ACHN (cell line): ENCODE data around the gene ATAD1.
"Not testable (repeated sequence)": the region's sequence is repeated elsewhere in the genome, so short reads cannot be mapped to it uniquely, and the experiment has no call there.

Source experiments
- DNase-seq: peaks from one replicate; pipeline ENCODE4 v3.0.0-alpha.2; 2015
- in situ Hi-C: cut with HindIII; loops from 2 replicates; pipeline ENCODE4 v1.10.0; 2017; ENCODE audit warnings: low sequenced_read_pairs, low pct_ligation_motif_present, low pct_unique_long_range_greater_than_20kb

ATAD1 gene

DNA sequence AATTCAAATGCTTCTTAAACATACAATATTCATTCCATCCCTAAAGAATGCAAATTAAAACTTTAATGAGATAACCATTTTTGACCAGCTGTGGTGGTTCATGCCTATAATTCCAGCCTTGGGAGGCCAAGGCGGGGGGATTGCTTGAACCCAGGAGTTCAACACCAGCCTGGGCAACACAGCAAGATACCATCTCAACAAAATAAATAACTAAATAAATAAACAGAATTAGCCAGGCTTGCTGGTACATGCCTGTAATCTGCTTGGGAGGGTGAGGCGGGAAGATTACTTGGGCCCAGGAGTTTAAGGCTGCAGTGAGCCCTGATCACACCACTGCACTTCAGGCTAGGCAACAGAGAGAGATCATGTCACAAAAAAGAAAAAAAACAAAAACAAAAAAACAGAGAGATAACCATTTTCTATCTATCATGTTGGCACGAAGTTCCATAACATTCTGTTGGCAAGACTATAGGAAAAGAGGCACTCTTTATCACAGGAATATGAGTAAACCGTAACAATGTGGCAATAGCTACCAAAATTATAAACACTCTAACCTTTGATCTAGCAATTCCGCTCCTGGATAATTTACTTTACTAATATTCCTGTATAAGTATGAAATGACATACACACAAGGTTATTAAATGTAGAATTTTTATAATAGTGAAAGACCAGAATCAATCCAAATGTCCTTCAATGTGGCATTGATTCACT is 52.2 kb downstream of the ATAD1 start:
- in situ Hi-C loops, result loop anchor here (25.0 kb wide), 1 partner anchor 104 kb away; the partner anchor contains the start of gene PAPSS2

DNA sequence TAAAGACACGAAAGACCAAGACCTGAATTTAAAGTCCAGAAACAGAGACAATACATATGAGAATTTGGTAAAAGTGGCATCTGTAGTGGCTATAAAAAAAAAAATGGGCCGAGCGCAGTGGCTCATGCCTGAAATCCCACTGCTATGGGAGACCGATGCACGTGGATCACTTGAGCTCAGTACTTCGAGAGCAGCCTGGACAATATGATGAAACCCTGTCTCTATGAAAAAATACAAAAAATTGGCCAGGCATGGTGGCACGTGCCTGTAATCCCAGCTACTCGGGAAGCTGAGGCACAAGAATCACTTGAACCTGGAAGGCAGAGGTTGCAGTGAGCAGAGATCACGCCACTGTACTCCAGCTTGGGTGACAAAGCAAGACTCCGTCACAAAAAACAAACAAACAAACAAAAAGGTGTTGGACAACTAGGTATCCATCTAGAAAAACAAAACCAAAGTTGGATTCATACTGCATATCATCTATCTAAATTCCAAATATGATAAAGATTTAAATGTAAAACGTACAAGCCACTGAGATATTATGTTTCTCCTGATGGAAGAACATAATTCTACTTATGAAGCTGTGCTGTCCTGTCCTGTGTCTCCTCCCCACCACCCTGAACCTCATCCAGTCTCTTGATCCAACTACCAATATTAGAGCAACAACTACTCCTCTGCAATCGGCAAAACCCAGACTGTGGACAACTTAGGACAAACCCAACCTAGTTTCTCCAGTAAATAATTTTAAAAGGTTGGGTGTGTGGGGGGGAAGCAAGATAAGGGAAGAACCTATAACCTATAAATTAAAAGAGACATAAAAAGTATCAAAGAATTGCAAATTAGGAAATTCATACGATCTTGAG is 53.7 kb downstream of the ATAD1 start:
- in situ Hi-C loops, result loop anchor here (25.0 kb wide), 1 partner anchor 102 kb away; the partner anchor contains the start of gene PAPSS2
- DNase-seq, result no peak

More for the DNA sequence above, 52.2 kb downstream of the ATAD1 start:
- DNase-seq, result no peak

GRCh38 chr10:87763086-87763861 is 54.8 kb downstream of the ATAD1 start:
- no peak for DNase-seq
- in situ Hi-C loops, result loop anchor here (25.0 kb wide), 1 partner anchor 101 kb away; the partner anchor contains the start of gene PAPSS2

GRCh38 chr10:87761892-87762291 is 56.1 kb downstream of the ATAD1 start:
- in situ Hi-C loops, result loop anchor here (25.0 kb wide), 1 partner anchor 100 kb away; the partner anchor contains the start of gene PAPSS2
- DNase-seq, result peak; percentile 65

GRCh38 chr10:87761153-87761552 is 56.9 kb downstream of the ATAD1 start:
- DNase-seq, result no peak
- in situ Hi-C loops, result loop anchor here (25.0 kb wide), 1 partner anchor 99 kb away; the partner anchor contains the start of gene PAPSS2

DNA sequence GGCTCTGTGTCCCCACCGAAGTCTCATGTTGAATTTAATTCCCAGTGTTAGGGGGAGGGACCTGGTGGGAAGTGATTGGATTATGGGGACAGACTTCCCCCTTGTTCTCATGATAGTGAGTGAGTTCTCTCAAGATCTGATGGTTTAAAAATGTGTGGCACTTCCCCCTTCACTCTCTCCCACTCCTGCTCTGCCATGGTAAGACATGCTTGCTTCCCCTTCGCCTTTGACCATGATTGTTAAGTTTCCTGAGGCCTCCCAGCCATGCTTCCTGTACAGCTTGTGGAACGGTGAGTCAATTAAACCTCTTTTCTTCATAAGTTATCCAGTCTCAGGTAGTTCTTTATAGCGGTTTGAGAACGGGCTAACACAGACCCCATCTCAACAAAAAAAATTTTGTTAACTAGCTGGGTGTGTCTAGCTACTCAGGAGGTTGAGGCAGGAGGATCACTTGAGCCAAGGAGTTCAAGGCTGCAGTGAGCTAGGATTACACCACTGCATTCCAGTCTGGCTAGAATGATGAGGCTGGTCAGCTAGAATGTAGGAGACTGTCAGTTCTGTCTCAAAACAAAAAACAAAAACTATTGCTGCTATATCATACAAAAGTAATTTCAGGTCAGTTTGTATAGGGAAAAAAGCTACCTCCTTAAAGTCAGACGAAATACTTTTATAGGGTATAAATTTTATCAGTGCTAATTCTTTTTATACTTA is 57.7 kb downstream of the ATAD1 start:
- no peak for DNase-seq
- in situ Hi-C loops, result loop anchor here (25.0 kb wide), 1 partner anchor 98 kb away; the partner anchor contains the start of gene PAPSS2

GRCh38 chr10:87759551-87759950 is 58.5 kb downstream of the ATAD1 start:
- in situ Hi-C loops, result loop anchor here (25.0 kb wide), 1 partner anchor 97 kb away; the partner anchor contains the start of gene PAPSS2
- no peak for DNase-seq

DNA sequence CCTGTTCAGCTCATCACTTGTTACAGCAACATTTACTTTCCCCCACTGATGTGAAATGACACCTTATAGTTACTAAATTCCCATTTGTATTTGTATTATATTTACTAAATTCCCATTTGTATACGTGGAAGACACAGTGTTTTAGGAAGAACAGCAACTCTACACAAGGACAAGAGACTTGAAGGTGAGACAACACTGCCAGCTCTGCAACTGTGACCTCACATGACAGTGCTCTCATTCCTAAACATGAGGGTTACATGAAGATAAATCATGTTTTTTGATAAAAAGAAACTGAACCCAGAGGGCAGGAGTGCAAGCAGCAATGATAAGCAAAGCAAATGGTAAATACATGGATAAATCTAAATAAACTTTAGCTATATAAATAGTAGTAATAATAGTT is 60.3 kb downstream of the ATAD1 start:
- in situ Hi-C loops, result loop anchor here (25.0 kb wide), 1 partner anchor 95 kb away; the partner anchor contains the start of gene PAPSS2
- DNase-seq, result no peak

DNA sequence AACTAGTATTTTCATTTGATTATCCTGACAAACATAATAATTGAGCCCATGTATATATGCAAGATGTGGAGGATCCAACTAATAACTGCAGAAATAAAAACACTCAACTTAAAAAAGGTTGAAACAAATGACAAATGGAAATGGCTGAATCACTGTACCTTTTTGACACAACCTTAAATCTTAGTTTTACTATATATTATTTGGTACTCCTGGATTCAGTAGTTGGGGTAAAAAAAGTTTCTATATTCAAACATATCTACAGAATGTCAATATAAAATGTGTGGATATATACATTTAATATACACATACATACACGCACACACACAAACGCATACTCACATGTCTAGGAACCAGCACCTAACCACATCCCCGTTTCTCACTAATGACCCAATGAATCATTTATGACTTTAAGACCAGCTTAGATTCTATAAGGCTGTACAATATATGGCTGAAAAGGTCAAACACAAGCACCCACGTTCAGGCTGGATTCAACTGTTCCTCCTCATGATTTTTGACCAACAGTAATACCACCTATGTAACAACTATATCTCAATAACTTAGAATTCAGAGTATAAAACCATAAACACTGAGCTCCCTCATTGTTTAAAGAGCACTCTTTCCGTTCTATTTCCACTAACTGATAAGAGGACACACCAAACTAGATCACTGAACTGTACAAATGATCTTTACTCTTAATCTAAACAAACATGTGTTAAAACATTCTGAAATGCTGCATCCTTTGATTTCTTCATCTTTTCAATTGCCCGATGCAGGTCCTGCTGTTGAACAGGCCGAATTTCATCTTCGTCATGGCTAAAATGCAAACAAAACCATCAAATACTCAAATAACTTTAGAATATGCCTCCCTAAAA is 63.8 kb downstream of the ATAD1 start:
- no peak for DNase-seq
- in situ Hi-C loops, result loop anchor here (25.0 kb wide), 1 partner anchor 92 kb away; the partner anchor contains the start of gene PAPSS2

- DNase-seq, result no peak
- in situ Hi-C loops, result loop anchor here (25.0 kb wide), 1 partner anchor 90 kb away; the partner anchor contains the start of gene PAPSS2
Observed at GRCh38 chr10:87752566-87752965, 65.5 kb downstream of the ATAD1 start.

GRCh38 chr10:87751274-87751673 is 66.8 kb downstream of the ATAD1 start:
- in situ Hi-C loops, result loop anchor here (25.0 kb wide), 1 partner anchor 89 kb away; the partner anchor contains the start of gene PAPSS2
- DNase-seq, result no peak

GRCh38 chr10:87750817-87751216 is 67.2 kb downstream of the ATAD1 start:
- no peak for DNase-seq
- in situ Hi-C loops, result loop anchor here (25.0 kb wide), 1 partner anchor 89 kb away; the partner anchor contains the start of gene PAPSS2

- in situ Hi-C loops, result loop anchor here (25.0 kb wide), 1 partner anchor 88 kb away; the partner anchor contains the start of gene PAPSS2
- DNase-seq, result no peak
Observed at GRCh38 chr10:87750001-87750671, 67.9 kb downstream of the ATAD1 start.

GRCh38 chr10:87748244-87748643 is 69.8 kb downstream of the ATAD1 start:
- in situ Hi-C loops, DNase-seq: not testable (repeated sequence)

DNA sequence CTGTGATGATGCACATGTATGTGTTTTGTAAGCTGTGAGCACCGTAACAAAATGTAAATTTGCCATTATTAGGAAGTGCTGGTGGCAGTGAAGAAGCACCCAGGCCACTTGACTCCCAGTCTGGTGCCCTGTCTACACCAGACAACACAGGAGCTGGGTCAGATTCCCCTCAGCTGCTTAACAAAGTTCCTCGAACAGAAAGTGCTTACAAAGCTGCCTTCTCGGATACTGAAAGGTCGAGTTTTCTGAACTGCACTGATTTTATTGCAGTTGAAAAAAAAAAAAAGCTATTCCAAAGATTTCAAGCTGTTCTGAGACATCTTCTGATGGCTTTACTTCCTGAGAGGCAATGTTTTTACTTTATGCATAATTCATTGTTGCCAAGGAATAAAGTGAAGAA is 71.1 kb downstream of the ATAD1 start:
- in situ Hi-C loops, result no loop called here

DNA sequence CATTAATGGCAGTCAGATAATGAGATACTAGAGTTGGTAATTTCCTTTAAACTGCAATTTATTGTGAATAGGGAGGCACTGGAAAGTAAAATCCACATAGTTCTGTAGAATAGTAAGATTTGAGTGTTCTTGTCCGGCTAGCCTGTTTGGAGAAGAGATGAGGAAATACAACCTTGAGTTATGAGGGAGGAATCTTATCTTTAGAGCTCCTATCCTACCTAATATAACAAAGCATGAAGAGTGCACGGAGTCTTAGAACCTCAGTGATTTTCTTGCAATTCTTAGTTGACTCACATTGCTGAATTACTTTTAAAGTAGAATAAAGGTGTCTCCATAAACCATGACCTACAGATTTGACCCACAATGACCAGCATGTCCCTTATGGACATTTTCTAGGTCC is 73.4 kb downstream of the ATAD1 start:
- in situ Hi-C loops, result no loop called here
- DNase-seq, result no peak

More for the DNA sequence above, 71.1 kb downstream of the ATAD1 start:
- no peak for DNase-seq
